ENCODE measurements around the gene TOPORS.
"Not testable (repeated sequence)": the region's sequence is repeated elsewhere in the genome, so short reads cannot be mapped to it uniquely, and the experiment has no call there.

TOPORS gene

DNA sequence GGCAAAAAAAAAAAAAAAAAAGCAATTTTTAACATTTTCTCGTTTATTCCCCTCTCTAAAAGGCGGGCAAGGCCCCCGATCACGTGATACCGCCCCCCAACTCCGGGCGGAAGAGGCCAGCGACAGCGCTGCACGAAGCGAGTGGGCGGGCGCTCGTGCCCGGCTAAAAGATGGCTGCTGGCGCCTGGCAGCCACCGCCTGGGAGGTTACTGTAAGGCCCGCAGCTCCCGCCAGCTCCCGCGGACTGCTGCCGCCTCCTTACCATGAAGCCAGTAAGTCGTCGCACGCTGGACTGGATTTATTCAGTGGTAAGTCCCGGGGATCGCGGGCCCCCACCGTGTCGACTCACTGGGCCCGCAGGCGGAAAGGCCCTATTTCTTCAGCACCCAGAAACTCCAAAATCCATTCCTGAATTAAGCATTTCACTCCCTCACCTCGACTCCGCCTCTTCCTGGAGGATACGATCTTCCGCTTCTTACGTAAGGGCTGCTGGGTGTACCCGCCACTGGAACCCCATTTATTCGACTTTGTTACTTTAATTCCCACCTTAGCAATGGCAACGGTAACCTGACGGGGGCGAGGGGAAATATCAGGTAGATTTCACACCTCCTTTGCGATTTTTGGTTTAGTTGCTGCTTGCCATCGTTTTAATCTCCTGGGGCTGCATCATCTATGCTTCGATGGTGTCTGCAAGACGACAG, at the start of gene TOPORS, which contains the start of gene SMIM27:
TOPORS (minus strand) TSS at position 415 of the 701 bp plus-strand sequence; CDS start at position 265, 150 bp downstream.
SMIM27 (plus strand) TSS at position 156 of the 701 bp plus-strand sequence; CDS start at position 264, 108 bp downstream.
- DNase-seq (ENCODE audit: low read depth), result peak; percentile 91
- H3K4me3 ChIP-seq (ENCODE audit: low read length), result peak within 1 kb of the TSS; percentile 63

DNA sequence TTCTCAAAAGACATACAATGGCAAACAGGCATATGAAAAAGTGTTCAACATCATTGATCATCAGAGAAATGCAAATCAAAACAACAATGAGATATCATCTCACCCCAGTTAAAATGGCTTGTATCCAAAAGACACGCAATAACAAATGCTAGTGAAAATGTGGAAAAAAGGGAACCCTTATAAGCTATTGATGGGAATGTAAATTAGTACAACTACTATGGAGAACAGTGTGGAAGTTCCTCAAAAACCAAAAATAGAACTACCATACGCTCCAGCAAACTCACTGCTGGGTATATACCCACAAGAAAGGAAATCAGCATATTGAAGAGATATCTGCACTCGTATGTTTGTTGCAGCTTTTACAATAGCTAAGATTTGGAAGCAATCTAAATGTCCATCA, 46.6 kb upstream of the TOPORS start:
- not testable (repeated sequence) for H3K4me3 ChIP-seq (ENCODE audit: low read length)

More for the DNA sequence above, at the start of gene TOPORS, which contains the start of gene SMIM27:
- TF ChIP-seq, protein P1, sequence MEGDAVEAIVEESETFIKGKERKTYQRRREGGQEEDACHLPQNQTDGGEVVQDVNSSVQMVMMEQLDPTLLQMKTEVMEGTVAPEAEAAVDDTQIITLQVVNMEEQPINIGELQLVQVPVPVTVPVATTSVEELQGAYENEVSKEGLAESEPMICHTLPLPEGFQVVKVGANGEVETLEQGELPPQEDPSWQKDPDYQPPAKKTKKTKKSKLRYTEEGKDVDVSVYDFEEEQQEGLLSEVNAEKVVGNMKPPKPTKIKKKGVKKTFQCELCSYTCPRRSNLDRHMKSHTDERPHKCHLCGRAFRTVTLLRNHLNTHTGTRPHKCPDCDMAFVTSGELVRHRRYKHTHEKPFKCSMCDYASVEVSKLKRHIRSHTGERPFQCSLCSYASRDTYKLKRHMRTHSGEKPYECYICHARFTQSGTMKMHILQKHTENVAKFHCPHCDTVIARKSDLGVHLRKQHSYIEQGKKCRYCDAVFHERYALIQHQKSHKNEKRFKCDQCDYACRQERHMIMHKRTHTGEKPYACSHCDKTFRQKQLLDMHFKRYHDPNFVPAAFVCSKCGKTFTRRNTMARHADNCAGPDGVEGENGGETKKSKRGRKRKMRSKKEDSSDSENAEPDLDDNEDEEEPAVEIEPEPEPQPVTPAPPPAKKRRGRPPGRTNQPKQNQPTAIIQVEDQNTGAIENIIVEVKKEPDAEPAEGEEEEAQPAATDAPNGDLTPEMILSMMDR (IDR thresholded peaks at IDR 0.05; ENCODE audit: insufficient read depth, low read depth, low read length, missing control alignments), result no peak

DNA sequence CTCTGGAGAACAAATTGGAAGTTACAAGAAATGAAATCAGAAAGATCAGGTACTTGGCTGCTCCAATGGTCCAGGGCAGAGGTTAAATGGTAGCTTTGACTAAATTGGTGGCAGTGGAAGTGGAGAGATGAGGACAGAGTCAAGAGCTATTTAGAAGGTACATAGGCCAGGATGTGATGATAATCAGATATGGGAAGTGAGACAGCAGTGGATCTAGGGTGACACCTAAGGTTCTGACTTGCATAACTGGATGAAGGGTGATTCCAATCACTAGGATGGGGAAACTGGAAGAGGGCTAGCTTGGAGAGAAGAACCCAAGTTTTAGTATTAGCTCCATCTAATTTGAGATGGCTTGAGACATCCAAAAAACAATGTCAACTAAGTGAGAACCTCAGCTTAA, 44.5 kb upstream of the TOPORS start:
- TF ChIP-seq, protein P1 (IDR thresholded peaks at IDR 0.05; ENCODE audit: insufficient read depth, low read depth, low read length, missing control alignments), result no peak
- no peak overlapping the region for H3K4me3 ChIP-seq (ENCODE audit: low read length)
- no peak for DNase-seq (ENCODE audit: low read depth)

More for the DNA sequence above, 46.6 kb upstream of the TOPORS start:
- not testable (repeated sequence) for DNase-seq (ENCODE audit: low read depth)

DNA sequence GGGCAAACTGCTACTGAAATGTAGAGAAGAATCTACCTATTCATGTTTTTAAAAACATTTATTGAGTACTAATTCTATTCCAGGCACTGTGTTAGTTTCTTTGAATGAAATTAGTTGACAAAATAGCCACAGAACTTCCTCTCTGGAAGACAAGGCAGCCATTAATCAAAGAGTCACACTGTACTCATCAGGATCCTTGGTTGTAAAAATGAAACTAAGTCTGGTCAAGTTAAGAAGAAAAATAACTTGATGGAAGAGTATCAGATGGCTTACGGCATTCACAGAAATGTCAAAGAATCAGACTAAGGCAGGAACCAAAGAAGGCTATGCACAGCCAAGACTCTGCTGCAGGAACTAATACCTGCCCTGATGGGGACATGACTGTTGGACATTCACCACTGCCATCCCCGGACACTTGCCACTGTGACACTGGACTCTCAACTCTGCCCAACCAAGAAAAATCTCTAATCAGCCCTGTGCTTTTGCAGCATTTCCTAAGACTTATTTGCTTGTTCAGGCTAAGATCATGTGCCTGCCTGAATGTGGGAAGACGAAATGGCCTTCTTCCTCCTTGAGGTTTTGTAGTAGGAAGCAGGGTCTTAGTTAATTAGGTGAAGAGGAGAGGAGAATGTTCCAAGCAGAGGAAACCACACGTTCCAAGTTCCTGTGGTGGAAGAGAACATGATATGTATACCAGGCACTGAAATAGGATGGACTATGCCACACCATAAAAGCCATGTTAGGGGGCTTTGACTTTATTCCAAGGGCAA, 43.9 kb upstream of the TOPORS start:
- DNase-seq (ENCODE audit: low read depth), result no peak
- TF ChIP-seq, protein P1 (IDR thresholded peaks at IDR 0.05; ENCODE audit: insufficient read depth, low read depth, low read length, missing control alignments), result no peak
- no peak overlapping the region for H3K4me3 ChIP-seq (ENCODE audit: low read length)

DNA sequence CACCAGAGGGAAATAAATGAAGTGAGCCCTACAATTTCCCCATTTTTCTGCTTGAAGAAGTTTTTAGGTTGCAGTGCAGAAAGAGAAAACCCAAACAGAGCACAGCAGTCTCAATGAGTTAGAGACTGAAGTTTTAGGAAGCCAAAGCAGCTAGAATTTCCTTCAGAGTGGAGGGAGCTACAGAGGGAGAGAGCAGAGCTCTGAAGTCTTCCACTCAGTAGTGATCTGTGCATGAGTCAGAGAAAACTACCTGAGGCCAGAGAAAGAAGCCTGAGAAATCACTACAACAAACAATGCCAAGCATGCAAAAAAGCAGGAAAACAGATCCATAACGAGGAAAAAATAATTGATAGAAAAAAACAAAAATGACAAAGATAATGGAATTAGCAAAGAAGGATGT, 38.5 kb upstream of the TOPORS start:
- peak; percentile 82 for DNase-seq (ENCODE audit: low read depth)
- TF ChIP-seq, protein P1 (IDR thresholded peaks at IDR 0.05; ENCODE audit: insufficient read depth, low read depth, low read length, missing control alignments), result no peak
- H3K4me3 ChIP-seq (ENCODE audit: low read length), result no peak overlapping the region

DNA sequence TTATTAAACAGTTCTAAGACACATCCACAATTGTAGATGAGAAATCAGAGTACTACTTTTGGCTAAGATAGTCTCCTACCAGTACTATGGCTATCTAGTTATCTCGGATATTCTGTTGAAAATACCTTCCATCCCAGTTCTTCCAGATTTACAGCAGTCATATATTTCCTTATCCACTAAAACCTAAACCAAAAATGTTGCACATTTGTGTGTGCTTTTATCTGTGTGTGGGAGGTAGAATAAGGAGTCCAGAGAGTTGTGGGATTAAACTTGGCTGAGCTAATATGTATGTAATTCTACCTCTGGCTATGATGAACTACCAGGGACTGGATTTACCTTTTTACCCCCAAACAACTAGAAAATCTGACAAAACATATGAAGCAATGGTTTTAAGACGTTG, 38.1 kb upstream of the TOPORS start:
- no peak overlapping the region for H3K4me3 ChIP-seq (ENCODE audit: low read length)
- no peak for DNase-seq (ENCODE audit: low read depth)
- TF ChIP-seq, protein P1 (IDR thresholded peaks at IDR 0.05; ENCODE audit: insufficient read depth, low read depth, low read length, missing control alignments), result no peak

DNA sequence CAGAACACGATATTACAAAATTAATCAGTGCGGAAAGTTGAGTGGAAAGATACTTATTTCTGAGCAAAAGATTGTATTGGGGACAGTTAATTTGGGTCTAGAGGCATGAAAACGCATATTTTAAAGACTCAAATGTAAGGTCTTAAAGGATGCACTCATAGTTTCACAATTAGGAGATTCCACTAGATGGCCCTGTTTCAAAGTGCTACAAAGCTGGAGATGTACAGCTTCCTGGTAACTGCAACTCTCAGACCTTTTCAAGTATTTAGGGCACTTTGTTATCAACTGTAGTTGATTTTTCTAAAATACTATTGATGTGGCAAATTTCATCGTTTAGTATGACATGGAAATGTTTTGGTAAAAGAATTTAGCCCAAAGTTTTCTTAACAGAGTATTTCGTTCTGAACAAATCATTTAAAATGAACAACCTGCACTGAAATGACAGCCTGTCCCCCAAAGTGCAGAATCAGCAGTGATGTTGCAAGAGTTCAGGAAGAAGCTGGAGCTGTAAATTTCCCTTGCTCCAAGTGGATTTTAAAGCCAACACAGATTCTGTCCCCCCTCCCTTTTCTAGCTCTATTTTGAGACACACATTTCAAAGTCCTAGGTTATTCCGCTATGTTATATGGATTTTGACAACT, 36.8 kb upstream of the TOPORS start:
- TF ChIP-seq, protein P1 (IDR thresholded peaks at IDR 0.05; ENCODE audit: insufficient read depth, low read depth, low read length, missing control alignments), result peak; percentile 61
- no peak overlapping the region for H3K4me3 ChIP-seq (ENCODE audit: low read length)
- DNase-seq (ENCODE audit: low read depth), result peak; percentile 69

Data from epithelial cell of esophagus (primary cell).